RWPE2 (cell line): ENCODE measurements around the gene SPTLC2.
"Not testable (repeated sequence)": the region's sequence is repeated elsewhere in the genome, so short reads cannot be mapped to it uniquely, and the experiment has no call there.

ENCODE experiments used
- ATAC-seq: fragments of 200-7000 bp; cut with Tn5 transposase; 3 replicates; pipeline ENCODE4 v1.9.1; 2021; ENCODE audit warnings: low read depth
- DNase-seq: peaks from one replicate; pipeline ENCODE4 v3.0.0-alpha.2; 2020; ENCODE audit warnings: low spot score
- H3K27ac ChIP-seq: fragments of 450-650 bp; 2 replicates; pipeline ENCODE4 v1.5.1; 2017; ENCODE audit warnings: mild to moderate bottlenecking; ENCODE audit not compliant: poor library complexity, severe bottlenecking
- H3K27me3 ChIP-seq: fragments of 250-450 bp; sonication (Bioruptor Pico); 2 replicates; pipeline ENCODE4 v1.5.1; 2021; ENCODE audit warnings: mild to moderate bottlenecking, moderate library complexity; ENCODE audit not compliant: insufficient read depth, poor library complexity, severe bottlenecking
- H3K36me3 ChIP-seq: fragments of 250-450 bp; sonication (Bioruptor Pico); 2 replicates; pipeline ENCODE4 v1.5.1; 2020; ENCODE audit warnings: low read depth, mild to moderate bottlenecking, moderate library complexity
- H3K4me1 ChIP-seq: fragments of 250-450 bp; sonication (Bioruptor Pico); 2 replicates; pipeline ENCODE4 v1.5.1; 2021; ENCODE audit warnings: mild to moderate bottlenecking, moderate library complexity; ENCODE audit not compliant: insufficient read depth, poor library complexity, severe bottlenecking
- H3K4me3 ChIP-seq: fragments of 250-450 bp; sonication (Bioruptor Pico); 2 replicates; pipeline ENCODE4 v1.5.1; 2021; ENCODE audit warnings: mild to moderate bottlenecking, moderate library complexity; ENCODE audit not compliant: severe bottlenecking
- H3K9me3 ChIP-seq: fragments of 250-450 bp; sonication (Bioruptor Pico); 2 replicates; pipeline ENCODE4 v1.5.1; 2021; ENCODE audit warnings: mild to moderate bottlenecking, moderate library complexity; ENCODE audit not compliant: severe bottlenecking
- CTCF ChIP-seq: fragments of 450-650 bp; IDR thresholded peaks from one replicate; pipeline ENCODE4 v1.5.1; 2017; ENCODE audit warnings: mild to moderate bottlenecking, moderate library complexity; ENCODE audit not compliant: poor library complexity, severe bottlenecking

SPTLC2 gene

DNA sequence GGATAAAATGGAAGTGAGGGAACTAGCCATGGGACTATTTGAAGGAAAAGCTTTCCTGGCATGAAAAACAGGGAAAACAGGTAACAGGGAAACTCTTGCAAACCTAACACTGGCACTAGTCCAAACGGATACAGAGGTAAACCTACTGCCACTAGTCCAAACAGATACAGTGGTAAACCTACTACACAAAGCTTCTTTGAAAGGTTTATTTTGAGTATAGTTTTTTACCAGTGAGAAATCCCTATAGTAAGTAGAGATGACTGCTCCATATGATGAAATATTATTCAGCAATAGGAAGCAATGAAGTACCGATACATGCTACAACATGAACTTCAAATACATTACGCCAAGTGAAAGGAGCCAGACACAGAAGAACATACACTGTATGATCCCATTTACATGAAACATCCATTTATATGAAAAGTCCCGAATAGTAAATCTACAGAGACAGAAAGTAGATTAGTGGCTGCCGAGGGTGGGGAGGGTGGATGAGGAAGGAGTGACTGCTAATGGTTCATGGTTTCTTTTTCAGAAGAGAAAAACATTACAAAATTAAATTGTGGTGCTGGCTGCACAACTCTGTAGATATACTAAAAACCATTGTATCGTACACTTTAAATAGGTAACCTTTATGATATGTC lies 25.5 kb downstream of the SPTLC2 start:
- Histone ChIP-seq H3K4me1 (peaks cover 37% of the 10 kb centered on the region), H3K36me3 (peaks cover 32% of the 10 kb centered on the region), H3K27me3 (no peaks in the 10 kb centered on the region), H3K9me3 (no peaks in the 10 kb centered on the region), H3K27ac (peak overlapping the region; percentile 88), H3K4me3 (no peak overlapping the region)
- DNase-seq (no peak), ATAC-seq (peak; percentile 78)
- no peak for TF ChIP-seq CTCF

- no peak for DNase-seq
- no peak for ATAC-seq
- Histone ChIP-seq H3K9me3 (no peaks in the 10 kb centered on the region), H3K36me3 (peaks cover 15% of the 10 kb centered on the region), H3K4me3 (no peak overlapping the region), H3K27me3 (no peaks in the 10 kb centered on the region), H3K4me1 (peaks cover 30% of the 10 kb centered on the region), H3K27ac (no peak overlapping the region)
- TF ChIP-seq CTCF = no peak
These were observed 27.3 kb downstream of the SPTLC2 start for GRCh38 chr14:77589099-77589498.

DNA sequence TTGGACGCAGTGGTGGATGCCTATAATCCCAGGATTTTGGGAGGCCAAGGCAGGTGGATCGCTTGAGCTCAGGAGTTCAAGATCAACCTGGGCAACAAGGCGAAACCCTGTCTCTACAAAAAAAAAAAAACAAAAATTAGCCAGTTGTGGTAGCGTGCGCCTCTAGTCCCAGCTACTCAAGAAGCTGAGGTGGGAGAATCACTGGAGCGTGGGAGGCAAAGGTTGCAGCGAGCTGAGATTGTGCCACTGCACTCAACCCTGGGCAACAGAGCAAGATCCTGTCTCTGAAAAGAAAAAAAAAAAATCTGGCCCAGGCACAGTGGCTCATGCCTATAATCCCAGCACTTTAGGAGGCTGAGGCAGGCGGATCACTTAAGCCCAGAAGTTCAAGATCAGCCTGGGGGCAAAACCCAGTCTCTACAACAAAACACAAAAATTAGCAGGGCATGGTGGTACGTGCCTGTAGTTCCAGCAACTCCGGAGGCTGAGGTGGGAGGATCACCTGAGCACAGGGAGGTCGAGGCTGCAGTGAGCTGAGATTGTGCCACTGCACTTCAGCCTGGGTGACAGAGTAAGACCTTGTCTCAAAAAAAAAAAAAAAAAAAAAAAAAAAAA lies 27.9 kb downstream of the SPTLC2 start:
- Histone ChIP-seq H3K36me3 (peaks cover 12% of the 10 kb centered on the region; the same call in 1 of the 2 replicates), H3K4me1 (peaks cover 24% of the 10 kb centered on the region)
- H3K9me3 ChIP-seq, ATAC-seq, H3K27me3 ChIP-seq, H3K27ac ChIP-seq, H3K4me3 ChIP-seq, DNase-seq: not testable (repeated sequence)

DNA sequence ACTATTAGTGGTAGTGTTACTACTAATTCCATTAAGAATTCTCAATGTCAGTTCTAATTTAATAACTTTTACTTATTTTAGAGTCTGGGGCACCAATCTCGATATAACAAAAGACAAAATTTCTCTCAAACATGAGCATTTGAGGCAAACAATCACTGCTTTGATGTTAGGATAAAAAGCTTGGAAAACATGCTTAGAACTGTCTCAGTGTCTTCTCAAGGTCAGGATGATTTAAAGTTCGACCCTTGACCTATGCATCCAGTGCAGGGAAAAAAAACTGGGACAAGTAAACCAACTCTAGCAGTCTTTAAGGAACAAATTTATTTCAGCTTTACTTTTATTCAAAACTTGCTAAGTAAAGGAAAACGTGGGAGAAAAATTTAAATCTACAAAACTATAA lies 31.1 kb downstream of the SPTLC2 start:
- ATAC-seq (no peak), DNase-seq (no peak)
- H3K9me3 ChIP-seq = no peaks in the 10 kb centered on the region
- peaks cover 13% of the 10 kb centered on the region for H3K4me1 ChIP-seq
- no peaks in the 10 kb centered on the region for H3K27me3 ChIP-seq
- H3K36me3 ChIP-seq = peaks cover 12% of the 10 kb centered on the region; the same call in 1 of the 2 replicates
- H3K4me3 ChIP-seq = no peak overlapping the region
- no peak overlapping the region for H3K27ac ChIP-seq
- no peak for TF ChIP-seq CTCF

GRCh38 chr14:77584809-77585208 lies 31.6 kb downstream of the SPTLC2 start:
- peaks cover 10% of the 10 kb centered on the region for H3K4me1 ChIP-seq
- ATAC-seq (no peak), DNase-seq (no peak)
- TF ChIP-seq CTCF = no peak
- H3K36me3 ChIP-seq = peaks cover 12% of the 10 kb centered on the region; the same call in 1 of the 2 replicates
- no peak overlapping the region for H3K27ac ChIP-seq
- no peak overlapping the region for H3K4me3 ChIP-seq
- H3K27me3 ChIP-seq = no peaks in the 10 kb centered on the region
- no peaks in the 10 kb centered on the region for H3K9me3 ChIP-seq
